A549 (cell line): ENCODE data around the gene SMC6. TPM values are rescaled to one million over a fixed set of nuclear protein-coding genes. Genes with fewer than 3 reads are reported as not detected.

Experiments
- ATAC-seq, 2 experiments: fragments of 200-7000 bp in 1 of 2; fragments of >200 bp in 1 of 2; cut with Nextera tagmentation in 1 of 2; cut with Tn5 transposase in 1 of 2; 3 replicates each; pipeline versions ENCODE4 v1.8.0 to v1.9.1; 2018 to 2020; ENCODE audit warnings: mild to moderate bottlenecking in 1 of 2, moderate library complexity in 1 of 2
- CTCF ChIA-PET: fragments of 300-600 bp; sonication (Branson Sonifier 250); formaldehyde crosslinking; extraction: SDS; loops from one replicate; lab custom pipeline; 2021; ENCODE audit warnings: antibody characterized with exemption, inconsistent platforms; lab: Yijun Ruan, JAX
- POLR2A ChIA-PET: fragments of 350-600 bp; formaldehyde crosslinking; extraction: SDS; loops from one replicate; lab custom pipeline; 2021; ENCODE audit warnings: antibody characterized with exemption, inconsistent platforms; lab: Yijun Ruan, JAX
- DNase-seq, 2 experiments: peaks; one replicate each; pipeline versions ENCODE4 v3.0.0 to v3.0.0-alpha.2; 2011 to 2016; ENCODE audit warnings: low read depth in 1 of 2, low spot score in 1 of 2
- FAIRE-seq: peaks from 2 replicates; lab custom pipeline; 2011; peaks lifted over from hg19 to GRCh38; lab: Jason Lieb, UNC
- H3K27ac ChIP-seq, 2 experiments: fragments of >200 bp; sonication (Bioruptor Twin); formaldehyde crosslinking; 3 replicates each; pipeline ENCODE4 v1.5.1; 2016 to 2017
- H3K4me1 ChIP-seq: fragments of >200 bp; sonication (Bioruptor Twin); formaldehyde crosslinking; 3 replicates; pipeline ENCODE4 v1.6.1; 2016
- H3K4me2 ChIP-seq: fragments of >200 bp; sonication (Bioruptor Twin); formaldehyde crosslinking; 3 replicates; pipeline ENCODE4 v1.6.1; 2016
- H3K4me3 ChIP-seq: fragments of >200 bp; sonication (Bioruptor Twin); formaldehyde crosslinking; 3 replicates; pipeline ENCODE4 v1.5.1; 2016
- H3K9me3 ChIP-seq: fragments of >200 bp; sonication (Bioruptor Twin); formaldehyde crosslinking; 3 replicates; pipeline ENCODE4 v1.6.1; 2016
- CBX2 ChIP-seq: fragments of 200-600 bp; sonication (generic); IDR thresholded peaks from 2 replicates; pipeline ENCODE4 v1.6.1; 2016; ENCODE audit warnings: low read depth, mild to moderate bottlenecking, borderline replicate concordance
- CEBPB ChIP-seq, 2 experiments: fragments of >200 bp in 1 of 2; sonication (Bioruptor Twin) in 1 of 2; formaldehyde crosslinking in 1 of 2; IDR thresholded peaks; 2 replicates each; pipeline ENCODE4 v1.6.1; 2012 to 2016
- ESRRA ChIP-seq: fragments of 150-350 bp; IDR thresholded peaks from 2 replicates; pipeline ENCODE4 v1.6.1; 2014; ENCODE audit warnings: mild to moderate bottlenecking, low read length, borderline replicate concordance
- FOSB ChIP-seq: fragments of 250-450 bp; sonication (Bioruptor Pico); IDR thresholded peaks from 2 replicates; pipeline ENCODE4 v1.5.0; 2020; ENCODE audit warnings: mild to moderate bottlenecking, moderate library complexity
- JUNB ChIP-seq: fragments of >200 bp; sonication (Bioruptor Twin); formaldehyde crosslinking; IDR thresholded peaks from 2 replicates; pipeline ENCODE4 v1.6.1; 2016
- MAFK ChIP-seq: fragments of 450-650 bp; IDR thresholded peaks from 2 replicates; pipeline ENCODE4 v1.6.1; 2014; ENCODE audit not compliant: partially characterized antibody
- MAZ ChIP-seq: fragments of 150-350 bp; IDR thresholded peaks from 2 replicates; pipeline ENCODE4 v1.6.1; 2014; ENCODE audit warnings: antibody characterized with exemption, low read depth, low read length, borderline replicate concordance
- MYC ChIP-seq: IDR thresholded peaks from 2 replicates; pipeline ENCODE4 v1.6.1; 2012; ENCODE audit warnings: mild to moderate bottlenecking, inconsistent platforms, low read length, improper control_type of control experiment, borderline replicate concordance
- NPAS2 ChIP-seq: fragments of 250-450 bp; sonication (Bioruptor Pico); IDR thresholded peaks from 2 replicates; pipeline ENCODE4 v1.8.0; 2022; ENCODE audit warnings: mild to moderate bottlenecking, moderate library complexity, borderline replicate concordance
- RARB ChIP-seq: fragments of 250-450 bp; sonication (Bioruptor Pico); IDR thresholded peaks from 2 replicates; pipeline ENCODE4 v1.8.0; 2021; ENCODE audit warnings: mild to moderate bottlenecking, moderate library complexity
- RNF2 ChIP-seq: fragments of 200-600 bp; sonication (generic); IDR thresholded peaks from 2 replicates; pipeline ENCODE4 v1.6.1; 2016; ENCODE audit warnings: low read depth, mild to moderate bottlenecking, antibody characterized with exemption, moderate library complexity, borderline replicate concordance
- TFCP2L1 ChIP-seq: fragments of 250-450 bp; sonication (Bioruptor Pico); IDR thresholded peaks from 2 replicates; pipeline ENCODE4 v1.5.0; 2021; ENCODE audit warnings: mild to moderate bottlenecking
- ZC3H11A ChIP-seq: fragments of 450-650 bp; IDR thresholded peaks from 2 replicates; pipeline ENCODE4 v1.6.1; 2014; ENCODE audit warnings: antibody characterized with exemption, mild to moderate bottlenecking
- whole genome bisulfite sequencing: methylation state at CpG from one replicate; pipeline ENCODE4 v1.1.6; 2017; ENCODE audit errors: missing lambda C conversion rate; 5-methylcytosine and 5-hydroxymethylcytosine counted together
- polyA plus RNA-seq, 4 experiments: library from polyadenylated mRNA; depleted of rRNA in 3 of 4; stranded (reverse); fragments of >200 nt; fragmentation: RNase III in 1 of 4; extraction: RNeasy Plus Mini Kit Qiagen cat#74134 plus additional on column Dnase treatment in 1 of 4; gene quantifications; 2 replicates in 3 of 4; 3 replicates in 1 of 4; pipeline ENCODE4 v1.2.3, GENCODE V29; 2011 to 2017
- TF ChIP-seq, protein P1 (sequence below): fragments of >200 bp; sonication (Bioruptor Twin); formaldehyde crosslinking; IDR thresholded peaks from 3 replicates; pipeline ENCODE4 v1.6.1; 2016
- TF ChIP-seq, protein P2 (sequence below): fragments of >200 bp; sonication (Bioruptor Twin); formaldehyde crosslinking; IDR thresholded peaks from 3 replicates; pipeline ENCODE4 v1.5.1; 2016
- TF ChIP-seq, protein P3 (sequence below): IDR thresholded peaks from 2 replicates; pipeline ENCODE4 v1.6.1; 2012; ENCODE audit warnings: low read depth, borderline replicate concordance
- TF ChIP-seq, protein P4 (sequence below): IDR thresholded peaks from 2 replicates; pipeline ENCODE4 v1.6.1; 2012
- TF ChIP-seq, protein P5 (sequence below): fragments of 450-650 bp; IDR thresholded peaks from 2 replicates; pipeline ENCODE4 v1.6.1; 2014; ENCODE audit warnings: antibody characterized with exemption
- TF ChIP-seq, protein P6 (sequence below): fragments of >200 bp; sonication (Bioruptor Twin); formaldehyde crosslinking; IDR thresholded peaks from 2 replicates; pipeline ENCODE4 v1.6.1; 2016

Gene SMC6
- polyA plus RNA-seq, 2 of the 4 experiments (the other 2 are of a cell fraction), result 29.9 to 51.6 TPM

DNA sequence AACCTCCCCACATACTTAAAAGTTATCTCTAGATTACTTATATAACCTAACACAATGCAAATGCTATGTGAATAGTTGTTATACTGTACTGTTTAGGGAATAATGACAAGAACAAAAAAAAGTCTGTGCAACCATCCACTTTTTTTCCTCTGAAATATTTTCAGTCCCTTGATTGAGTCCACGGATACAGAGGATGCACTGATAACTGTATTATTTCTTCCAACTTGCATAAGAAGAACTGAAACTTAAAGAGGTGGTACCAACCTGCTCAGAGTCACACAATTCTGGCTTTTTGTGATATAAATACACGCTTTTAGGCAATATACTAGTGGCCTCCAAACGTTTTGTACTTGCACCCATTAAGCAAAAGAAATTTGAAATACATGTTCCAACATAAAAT lies 1.4 kb downstream of the SMC6 start:
- H3K4me2 ChIP-seq, result peak overlapping the region; percentile 93
- ATAC-seq (no peak), FAIRE-seq (no peak)
- H3K4me1 ChIP-seq, result peaks cover 74% of the 10 kb centered on the region
- H3K4me3 ChIP-seq, result peak overlapping the region; percentile 83
- 39% methylated on average over 3 of the region's 3 CpGs for WGBS
- ChIA-PET POLR2A (no interaction called here), CTCF (interaction anchor here (1.2 kb wide), 1 partner anchor 92 kb away, joined by 4 read pairs; no protein-coding TSS in a partner anchor)
- peak overlapping the region; percentile 95 to 98 for H3K27ac ChIP-seq
- H3K9me3 ChIP-seq, result no peaks in the 10 kb centered on the region
- TF ChIP-seq, protein P1, sequence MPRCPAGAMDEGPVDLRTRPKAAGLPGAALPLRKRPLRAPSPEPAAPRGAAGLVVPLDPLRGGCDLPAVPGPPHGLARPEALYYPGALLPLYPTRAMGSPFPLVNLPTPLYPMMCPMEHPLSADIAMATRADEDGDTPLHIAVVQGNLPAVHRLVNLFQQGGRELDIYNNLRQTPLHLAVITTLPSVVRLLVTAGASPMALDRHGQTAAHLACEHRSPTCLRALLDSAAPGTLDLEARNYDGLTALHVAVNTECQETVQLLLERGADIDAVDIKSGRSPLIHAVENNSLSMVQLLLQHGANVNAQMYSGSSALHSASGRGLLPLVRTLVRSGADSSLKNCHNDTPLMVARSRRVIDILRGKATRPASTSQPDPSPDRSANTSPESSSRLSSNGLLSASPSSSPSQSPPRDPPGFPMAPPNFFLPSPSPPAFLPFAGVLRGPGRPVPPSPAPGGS, result no peak
- TF ChIP-seq, protein P2, sequence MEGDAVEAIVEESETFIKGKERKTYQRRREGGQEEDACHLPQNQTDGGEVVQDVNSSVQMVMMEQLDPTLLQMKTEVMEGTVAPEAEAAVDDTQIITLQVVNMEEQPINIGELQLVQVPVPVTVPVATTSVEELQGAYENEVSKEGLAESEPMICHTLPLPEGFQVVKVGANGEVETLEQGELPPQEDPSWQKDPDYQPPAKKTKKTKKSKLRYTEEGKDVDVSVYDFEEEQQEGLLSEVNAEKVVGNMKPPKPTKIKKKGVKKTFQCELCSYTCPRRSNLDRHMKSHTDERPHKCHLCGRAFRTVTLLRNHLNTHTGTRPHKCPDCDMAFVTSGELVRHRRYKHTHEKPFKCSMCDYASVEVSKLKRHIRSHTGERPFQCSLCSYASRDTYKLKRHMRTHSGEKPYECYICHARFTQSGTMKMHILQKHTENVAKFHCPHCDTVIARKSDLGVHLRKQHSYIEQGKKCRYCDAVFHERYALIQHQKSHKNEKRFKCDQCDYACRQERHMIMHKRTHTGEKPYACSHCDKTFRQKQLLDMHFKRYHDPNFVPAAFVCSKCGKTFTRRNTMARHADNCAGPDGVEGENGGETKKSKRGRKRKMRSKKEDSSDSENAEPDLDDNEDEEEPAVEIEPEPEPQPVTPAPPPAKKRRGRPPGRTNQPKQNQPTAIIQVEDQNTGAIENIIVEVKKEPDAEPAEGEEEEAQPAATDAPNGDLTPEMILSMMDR, result no peak
- TF ChIP-seq CBX2 (no peak), RNF2 (no peak), MYC (no peak), RARB (no peak), MAZ (no peak), FOSB (CRISPR knock-in tag) (no peak), ZC3H11A (no peak), JUNB (no peak), NPAS2 (CRISPR knock-in tag) (no peak), TFCP2L1 (CRISPR knock-in tag) (no peak)
- TF ChIP-seq, protein P3, sequence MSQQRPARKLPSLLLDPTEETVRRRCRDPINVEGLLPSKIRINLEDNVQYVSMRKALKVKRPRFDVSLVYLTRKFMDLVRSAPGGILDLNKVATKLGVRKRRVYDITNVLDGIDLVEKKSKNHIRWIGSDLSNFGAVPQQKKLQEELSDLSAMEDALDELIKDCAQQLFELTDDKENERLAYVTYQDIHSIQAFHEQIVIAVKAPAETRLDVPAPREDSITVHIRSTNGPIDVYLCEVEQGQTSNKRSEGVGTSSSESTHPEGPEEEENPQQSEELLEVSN, result no peak
- TF ChIP-seq, protein P4, sequence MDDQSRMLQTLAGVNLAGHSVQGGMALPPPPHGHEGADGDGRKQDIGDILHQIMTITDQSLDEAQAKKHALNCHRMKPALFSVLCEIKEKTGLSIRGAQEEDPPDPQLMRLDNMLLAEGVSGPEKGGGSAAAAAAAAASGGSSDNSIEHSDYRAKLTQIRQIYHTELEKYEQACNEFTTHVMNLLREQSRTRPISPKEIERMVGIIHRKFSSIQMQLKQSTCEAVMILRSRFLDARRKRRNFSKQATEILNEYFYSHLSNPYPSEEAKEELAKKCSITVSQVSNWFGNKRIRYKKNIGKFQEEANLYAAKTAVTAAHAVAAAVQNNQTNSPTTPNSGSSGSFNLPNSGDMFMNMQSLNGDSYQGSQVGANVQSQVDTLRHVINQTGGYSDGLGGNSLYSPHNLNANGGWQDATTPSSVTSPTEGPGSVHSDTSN, result no peak
- TF ChIP-seq, protein P5, sequence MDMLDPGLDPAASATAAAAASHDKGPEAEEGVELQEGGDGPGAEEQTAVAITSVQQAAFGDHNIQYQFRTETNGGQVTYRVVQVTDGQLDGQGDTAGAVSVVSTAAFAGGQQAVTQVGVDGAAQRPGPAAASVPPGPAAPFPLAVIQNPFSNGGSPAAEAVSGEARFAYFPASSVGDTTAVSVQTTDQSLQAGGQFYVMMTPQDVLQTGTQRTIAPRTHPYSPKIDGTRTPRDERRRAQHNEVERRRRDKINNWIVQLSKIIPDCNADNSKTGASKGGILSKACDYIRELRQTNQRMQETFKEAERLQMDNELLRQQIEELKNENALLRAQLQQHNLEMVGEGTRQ, result no peak
- TF ChIP-seq, protein P6, sequence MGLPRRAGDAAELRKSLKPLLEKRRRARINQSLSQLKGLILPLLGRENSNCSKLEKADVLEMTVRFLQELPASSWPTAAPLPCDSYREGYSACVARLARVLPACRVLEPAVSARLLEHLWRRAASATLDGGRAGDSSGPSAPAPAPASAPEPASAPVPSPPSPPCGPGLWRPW, result no peak
- TF ChIP-seq, all 56 proteins: peak for 0
- DNase-seq, result no peak

DNA sequence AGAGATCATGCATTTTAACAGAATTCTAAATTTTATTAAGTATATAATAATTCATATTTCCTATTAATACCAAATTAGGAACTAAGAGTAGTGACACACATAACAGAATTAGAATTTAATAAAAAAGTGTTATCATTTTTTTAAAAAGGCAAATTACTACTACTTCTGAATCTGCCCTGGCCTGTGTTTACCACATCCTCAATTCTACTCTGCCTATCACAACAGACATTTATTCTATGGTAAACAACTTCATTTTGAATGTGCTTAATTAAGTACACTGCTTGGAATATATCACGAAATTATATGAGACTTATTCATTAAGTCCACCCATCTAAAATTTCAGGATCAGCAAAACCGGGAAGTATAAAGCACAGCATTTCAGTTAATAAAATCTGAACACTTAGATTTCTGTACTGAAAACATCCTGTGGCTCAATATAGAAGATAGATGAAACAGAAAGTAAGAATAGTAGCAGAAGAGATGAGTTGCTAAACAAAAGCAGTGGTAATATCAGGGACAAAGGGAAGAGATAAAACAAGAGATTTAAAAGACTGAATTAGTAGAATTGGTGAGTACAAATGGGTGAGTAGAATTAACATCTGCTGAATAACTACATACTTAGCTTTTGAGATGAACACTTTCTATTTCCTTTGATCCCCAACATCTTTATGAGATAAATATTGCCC lies 3.7 kb downstream of the SMC6 start:
- ATAC-seq, result no peak
- POLR2A ChIA-PET, result no interaction called here
- no peak for DNase-seq
- peaks cover 66% of the 10 kb centered on the region for H3K4me1 ChIP-seq
- TF ChIP-seq ESRRA, result no peak
- TF ChIP-seq CEBPB (IDR thresholded peaks at IDR 0.05), result no peak
- TF ChIP-seq MAFK, result peak; percentile 36
- CTCF ChIA-PET, result interaction anchor here (0.9 to 2.2 kb wide), 3 partner anchors 30 to 79 kb away, joined by 3 to 10 read pairs (median 4); no protein-coding TSS in a partner anchor
- H3K9me3 ChIP-seq, result no peaks in the 10 kb centered on the region
- no peak overlapping the region for H3K4me3 ChIP-seq
- no peak for FAIRE-seq
- WGBS, result 71% methylated on average over 2 of the region's 2 CpGs
- H3K4me2 ChIP-seq, result peak overlapping the region; percentile 83
- peak overlapping the region; percentile 59 to 61; a peak in 5 of 6 replicates for H3K27ac ChIP-seq
